IMR-90 (cell line): ENCODE data around the gene PRKCA. TPM values are rescaled to one million over a fixed set of nuclear protein-coding genes. Genes with fewer than 3 reads are reported as not detected.

Experiments
- ATAC-seq: fragments of 200-7000 bp; cut with Tn5 transposase; 2 replicates; pipeline ENCODE4 v1.9.1; 2020; ENCODE audit warnings: low read depth, mild to moderate bottlenecking, moderate library complexity
- BruUV-seq: library from RNA; stranded (reverse); fragments of 400-500 nt; replicated peaks from 2 replicates; lab custom pipeline; 2021; lab: Mats Ljungman, UMichigan
- CTCF ChIA-PET: fragments of 300-600 bp; formaldehyde crosslinking; extraction: SDS; loops from one replicate; lab custom pipeline; 2021; ENCODE audit warnings: antibody characterized with exemption; lab: Yijun Ruan, JAX
- POLR2A ChIA-PET: fragments of 300-600 bp; sonication (Branson Sonifier 250); formaldehyde crosslinking; loops from one replicate; lab custom pipeline; 2022; ENCODE audit warnings: antibody characterized with exemption; ENCODE audit not compliant: unreplicated experiment; lab: Charles Lee
- DNase-seq: peaks from one replicate; pipeline ENCODE4 v3.0.0; 2013
- H2AFZ ChIP-seq: replicated peaks from 2 replicates; pipeline ENCODE3; 2013; ENCODE audit warnings: low read length, mild to moderate bottlenecking; ENCODE audit not compliant: poor library complexity
- H2AK5ac ChIP-seq: 2 replicates; pipeline ENCODE4 v1.6.1; 2013; ENCODE audit warnings: low read depth, low read length, inconsistent platforms
- H2AK9ac ChIP-seq: replicated peaks from 2 replicates; pipeline ENCODE3; 2013; ENCODE audit warnings: mild to moderate bottlenecking, low read depth, low read length, moderate library complexity; ENCODE audit not compliant: poor library complexity
- H2BK120ac ChIP-seq: 2 replicates; pipeline ENCODE4 v1.6.1; 2013; ENCODE audit warnings: low read depth, low read length, inconsistent platforms
- H2BK15ac ChIP-seq: 3 replicates; pipeline ENCODE4 v1.6.1; 2013; ENCODE audit warnings: low read depth, low read length, inconsistent platforms
- H2BK20ac ChIP-seq: 2 replicates; pipeline ENCODE4 v1.6.1; 2013; ENCODE audit warnings: low read depth, mild to moderate bottlenecking, inconsistent platforms, low read length, moderate library complexity
- H2BK5ac ChIP-seq: 2 replicates; pipeline ENCODE4 v1.6.1; 2013; ENCODE audit warnings: mild to moderate bottlenecking, low read depth, low read length, inconsistent platforms; ENCODE audit not compliant: poor library complexity, severe bottlenecking
- H3K14ac ChIP-seq: replicated peaks from 2 replicates; pipeline ENCODE4 v1.6.1; 2013; ENCODE audit warnings: low read depth, low read length, inconsistent platforms
- H3K18ac ChIP-seq: 2 replicates; pipeline ENCODE4 v1.6.1; 2013; ENCODE audit warnings: low read depth, low read length, control low read depth
- H3K23ac ChIP-seq: 2 replicates; pipeline ENCODE4 v1.6.1; 2013; ENCODE audit warnings: low read depth, low read length, inconsistent platforms
- H3K27ac ChIP-seq: 2 replicates; pipeline ENCODE4 v1.5.1; 2013; ENCODE audit warnings: mild to moderate bottlenecking, control low read depth, low read length; ENCODE audit not compliant: insufficient read depth
- H3K27me3 ChIP-seq: 2 replicates; pipeline ENCODE4 v1.6.1; 2013; ENCODE audit warnings: low read length; ENCODE audit not compliant: control insufficient read depth, insufficient read depth
- H3K36me3 ChIP-seq: 2 replicates; pipeline ENCODE4 v1.6.1; 2013; ENCODE audit warnings: low read length, mixed read lengths; ENCODE audit not compliant: control insufficient read depth, insufficient read depth
- H3K4ac ChIP-seq: 2 replicates; pipeline ENCODE4 v1.6.1; 2013; ENCODE audit warnings: low read depth, low read length, inconsistent platforms
- H3K4me1 ChIP-seq: 2 replicates; pipeline ENCODE4 v1.6.1; 2013; ENCODE audit warnings: low read length, mixed read lengths; ENCODE audit not compliant: control insufficient read depth, insufficient read depth
- H3K4me2 ChIP-seq: 2 replicates; pipeline ENCODE4 v1.6.1; 2013; ENCODE audit warnings: low read depth, mild to moderate bottlenecking, control low read depth, low read length, moderate library complexity
- H3K4me3 ChIP-seq: 2 replicates; pipeline ENCODE4 v1.5.1; 2013; ENCODE audit warnings: low read depth, mild to moderate bottlenecking, control low read depth, low read length, moderate library complexity; ENCODE audit not compliant: insufficient read depth
- H3K56ac ChIP-seq: 2 replicates; pipeline ENCODE4 v1.6.1; 2013; ENCODE audit warnings: low read length, inconsistent platforms; ENCODE audit not compliant: insufficient read depth; ENCODE audit errors: extremely low read depth
- H3K79me1 ChIP-seq, 2 experiments: 2 replicates each; pipeline ENCODE4 v1.6.1; 2013; ENCODE audit warnings: low read length in 2 of 2, inconsistent platforms in 1 of 2, low read depth in 1 of 2
- H3K9ac ChIP-seq: 2 replicates; pipeline ENCODE4 v1.6.1; 2013; ENCODE audit warnings: low read depth, low read length, control low read depth
- H3K9me1 ChIP-seq: 2 replicates; pipeline ENCODE4 v1.6.1; 2013; ENCODE audit warnings: low read length, inconsistent platforms; ENCODE audit not compliant: insufficient read depth
- H3K9me3 ChIP-seq: 2 replicates; pipeline ENCODE4 v1.6.1; 2013; ENCODE audit warnings: low read length; ENCODE audit not compliant: control insufficient read depth, insufficient read depth
- H4K20me1 ChIP-seq: 2 replicates; pipeline ENCODE4 v1.6.1; 2013; ENCODE audit warnings: low read length, inconsistent platforms; ENCODE audit not compliant: insufficient read depth
- H4K5ac ChIP-seq: 2 replicates; pipeline ENCODE4 v1.6.1; 2013; ENCODE audit warnings: mild to moderate bottlenecking, low read depth, low read length, control low read depth
- H4K8ac ChIP-seq, 2 experiments: 2 replicates each; pipeline ENCODE4 v1.6.1; 2013; ENCODE audit warnings: low read depth in 2 of 2, low read length in 2 of 2, control low read depth in 1 of 2, inconsistent platforms in 1 of 2
- H4K91ac ChIP-seq: 2 replicates; pipeline ENCODE4 v1.6.1; 2013; ENCODE audit warnings: low read depth, low read length, inconsistent platforms; ENCODE audit not compliant: insufficient read depth
- BHLHE40 ChIP-seq: fragments of 150-350 bp; IDR thresholded peaks from 2 replicates; pipeline ENCODE4 v1.6.1; 2016; ENCODE audit warnings: mild to moderate bottlenecking, low read depth, low read length
- WGBS, 2 experiments: methylation state at CpG; one replicate each; pipeline versions ENCODE4 v1.1.5 to v1.1.7; 2013; ENCODE audit warnings: missing lambda C conversion rate in 2 of 2; ENCODE audit not compliant: insufficient read length in 1 of 2; ENCODE audit errors: extremely low coverage in 2 of 2; 5-methylcytosine and 5-hydroxymethylcytosine counted together
- dilution Hi-C: fragments of 300-500 bp; cut with HindIII; formaldehyde crosslinking; loops from one replicate; pipeline ENCODE4 v1.14.3; 2018; ENCODE audit warnings: low sequenced_read_pairs; ENCODE audit not compliant: unreplicated experiment
- in situ Hi-C: fragments of 300-500 bp; cut with MboI; formaldehyde crosslinking; loops from 3 replicates; pipeline ENCODE4 v1.14.3; 2019; ENCODE audit warnings: low sequenced_read_pairs, inconsistent platforms, mixed read lengths
- intact Hi-C: fragments of 100-400 bp; cut with micrococcal nuclease; formaldehyde crosslinking; loops from 2 replicates; pipeline ENCODE4 v1.10.0; 2022
- polyA plus RNA-seq, 3 experiments: library from polyadenylated mRNA; depleted of rRNA; stranded (reverse); fragments of >200 nt; gene quantifications; 2 replicates each; pipeline ENCODE4 v1.2.3, GENCODE V29; 2012; ENCODE audit warnings: low replicate concordance in 1 of 3
- total RNA-seq: library from RNA; depleted of rRNA; stranded (reverse); fragments of >200 nt; gene quantifications from 2 replicates; pipeline ENCODE4 v1.2.3, GENCODE V29; 2012

The PRKCA gene
- total and polyA plus RNA-seq, 2 of the 4 experiments (the other 2 are of a cell fraction): 31.0 to 46.0 TPM

DNA sequence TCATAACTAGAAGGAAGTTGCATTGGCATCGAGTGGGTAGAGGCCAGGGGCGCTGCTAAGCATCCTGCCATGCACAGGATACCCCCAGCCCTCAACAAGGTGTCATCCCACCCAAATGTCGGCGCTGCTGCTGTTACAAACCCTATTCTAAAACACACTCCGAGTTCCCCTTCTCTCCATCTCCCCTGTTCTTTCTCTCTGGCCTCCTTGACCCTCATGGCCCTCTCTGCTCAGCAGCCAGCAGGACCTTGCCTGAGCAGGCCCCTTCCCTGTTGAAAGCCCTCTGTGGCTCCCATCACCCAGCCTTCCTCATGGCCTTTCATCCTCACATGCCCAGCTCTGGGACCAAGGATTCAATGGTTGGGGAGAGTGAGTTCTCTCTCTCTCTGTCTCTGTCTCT, 510.2 kb downstream of the PRKCA start:
- ATAC-seq: no peak; the same call in 1 of the 2 replicates
- WGBS, 2 experiments: 100% methylated on average over 1 of the region's 5 CpGs; no CpG with 5 or more reads in 1 of the 2 experiments
- dilution Hi-C loops: no loop called here

More for the DNA sequence above, 510.2 kb downstream of the PRKCA start:
- H4K5ac ChIP-seq: no peak overlapping the region
- ChIA-PET CTCF (no interaction called here), POLR2A (no interaction called here)
- no peaks in the 10 kb centered on the region for H3K9me1 ChIP-seq
- in situ Hi-C loops: no loop called here
- H3K4me3 ChIP-seq: no peak overlapping the region
- no peak overlapping the region for H4K91ac ChIP-seq
- H3K23ac ChIP-seq: no peak overlapping the region
- no peak for DNase-seq
- H3K4me1 ChIP-seq: no peaks in the 10 kb centered on the region
- H3K27ac ChIP-seq: no peak overlapping the region
- no peak overlapping the region for H2BK20ac ChIP-seq
- H4K20me1 ChIP-seq: no peaks in the 10 kb centered on the region; the same call in 1 of the 2 replicates
- H3K79me1 ChIP-seq: no peaks in the 10 kb centered on the region
- no peak overlapping the region for H3K4ac ChIP-seq
- H3K18ac ChIP-seq: no peak overlapping the region
- no peak for TF ChIP-seq BHLHE40
- no peak overlapping the region for H2AFZ ChIP-seq
- no peak overlapping the region for H4K8ac ChIP-seq
- peaks cover under 1% of the 10 kb centered on the region; the same call in 1 of the 2 replicates for H3K9me3 ChIP-seq
- no peak overlapping the region for H3K14ac ChIP-seq
- intact Hi-C loops: no loop called here
- no peak overlapping the region for H2BK5ac ChIP-seq
- H3K9ac ChIP-seq: no peak overlapping the region
- no peak overlapping the region for H2AK5ac ChIP-seq
- H3K56ac ChIP-seq: no peak overlapping the region
- H3K36me3 ChIP-seq: no peaks in the 10 kb centered on the region
- no peaks in the 10 kb centered on the region for H3K27me3 ChIP-seq
- H2AK9ac ChIP-seq: no peak overlapping the region
- no peak overlapping the region for H3K4me2 ChIP-seq
- no peak overlapping the region for H2BK120ac ChIP-seq
- no TSS peak for BruUV-seq
- H2BK15ac ChIP-seq: no peak overlapping the region
